Measurements from ENCODE around the gene RNPEPL1.

GRCh38 chr2:240560084-240560479, 8.2 kb upstream of the RNPEPL1 start, which contains the start of gene DUSP28:
- TF ChIP-seq POLR2A (IDR thresholded peaks at IDR 0.05): peak; percentile 58 to 74
- peak; percentile 83 for TF ChIP-seq POLR2AphosphoS5 (IDR thresholded peaks at IDR 0.05)
- peak in 1 of 4 experiments; percentile 1 for TF ChIP-seq CTCF (IDR thresholded peaks at IDR 0.05)
- TF ChIP-seq EP300 (IDR thresholded peaks at IDR 0.05): no peak
